Choroid plexus epithelial cell (primary cell): ENCODE data around the gene ANKS6.

Source experiments
- DNase-seq: peaks from one replicate; pipeline ENCODE4 v3.0.0-alpha.2; 2010; ENCODE audit warnings: low read depth
- H3K4me3 ChIP-seq: 2 replicates; pipeline ENCODE4 v1.5.1; 2011; ENCODE audit warnings: low read depth, mild to moderate bottlenecking, control low read depth, low read length, moderate library complexity
- TF ChIP-seq, protein P1 (sequence below): conservative IDR thresholded peaks from 2 replicates; pipeline ENCODE4 v1.5.1; 2011; ENCODE audit warnings: low read depth, mild to moderate bottlenecking, control low read depth, inconsistent platforms, low read length, moderate library complexity

The ANKS6 gene

DNA sequence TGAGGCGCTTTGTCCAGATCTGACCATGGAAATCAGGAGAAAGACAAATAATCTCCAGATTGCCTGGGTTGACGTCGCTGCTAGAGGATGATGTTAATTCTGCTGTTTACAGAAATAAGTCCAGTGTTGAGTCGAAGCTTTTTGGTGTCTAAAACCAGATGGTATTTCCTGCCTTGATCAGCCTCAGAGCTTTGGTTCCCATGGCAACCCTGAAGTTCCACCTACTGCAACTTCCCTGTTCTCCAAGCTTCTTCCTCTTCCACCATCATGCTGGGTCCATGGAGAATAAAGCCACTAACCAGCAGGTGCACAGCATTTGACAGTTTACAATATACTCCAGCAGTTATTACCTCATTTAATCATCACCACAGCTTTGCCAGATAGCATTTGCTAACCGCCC lies 69.6 kb downstream of the ANKS6 start:
- peak; percentile 62 for DNase-seq
- TF ChIP-seq, protein P1, sequence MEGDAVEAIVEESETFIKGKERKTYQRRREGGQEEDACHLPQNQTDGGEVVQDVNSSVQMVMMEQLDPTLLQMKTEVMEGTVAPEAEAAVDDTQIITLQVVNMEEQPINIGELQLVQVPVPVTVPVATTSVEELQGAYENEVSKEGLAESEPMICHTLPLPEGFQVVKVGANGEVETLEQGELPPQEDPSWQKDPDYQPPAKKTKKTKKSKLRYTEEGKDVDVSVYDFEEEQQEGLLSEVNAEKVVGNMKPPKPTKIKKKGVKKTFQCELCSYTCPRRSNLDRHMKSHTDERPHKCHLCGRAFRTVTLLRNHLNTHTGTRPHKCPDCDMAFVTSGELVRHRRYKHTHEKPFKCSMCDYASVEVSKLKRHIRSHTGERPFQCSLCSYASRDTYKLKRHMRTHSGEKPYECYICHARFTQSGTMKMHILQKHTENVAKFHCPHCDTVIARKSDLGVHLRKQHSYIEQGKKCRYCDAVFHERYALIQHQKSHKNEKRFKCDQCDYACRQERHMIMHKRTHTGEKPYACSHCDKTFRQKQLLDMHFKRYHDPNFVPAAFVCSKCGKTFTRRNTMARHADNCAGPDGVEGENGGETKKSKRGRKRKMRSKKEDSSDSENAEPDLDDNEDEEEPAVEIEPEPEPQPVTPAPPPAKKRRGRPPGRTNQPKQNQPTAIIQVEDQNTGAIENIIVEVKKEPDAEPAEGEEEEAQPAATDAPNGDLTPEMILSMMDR, result no peak
- H3K4me3 ChIP-seq, result no peak overlapping the region

DNA sequence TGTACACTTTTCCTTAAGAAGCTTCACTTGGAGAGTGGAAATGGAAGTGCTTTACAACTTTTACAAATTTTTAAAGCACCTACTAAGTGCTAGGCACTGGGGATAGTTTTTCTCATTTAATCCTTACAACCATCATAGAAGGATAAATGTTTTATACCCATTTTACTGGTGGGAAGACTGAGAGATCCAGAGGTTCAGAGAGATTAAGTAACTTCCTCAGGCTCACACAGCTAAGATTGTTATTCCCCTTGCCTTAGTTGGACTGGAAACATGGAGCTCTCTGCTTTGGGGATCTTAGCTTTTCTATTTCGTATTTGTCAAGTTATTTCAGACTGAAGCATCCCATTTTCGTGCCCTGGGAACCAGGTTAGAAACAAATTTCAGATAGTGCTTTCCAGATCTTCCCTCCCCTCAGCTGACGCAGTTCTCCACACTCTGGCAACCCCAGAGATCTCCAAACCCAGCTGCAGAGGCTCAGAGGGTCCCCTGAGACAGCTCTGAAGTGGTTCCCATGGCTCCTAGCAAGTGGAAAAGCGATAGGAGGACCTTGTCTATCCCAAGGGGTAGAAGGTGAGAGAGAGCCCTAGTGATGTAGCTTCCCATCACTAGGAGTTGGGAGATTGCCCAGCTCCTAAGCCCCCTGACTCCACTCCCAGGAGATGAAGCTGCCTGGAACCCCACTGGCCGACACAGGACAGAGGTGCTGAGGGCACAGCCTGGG lies 71.4 kb downstream of the ANKS6 start:
- no peak for DNase-seq
- TF ChIP-seq, protein P1, result no peak
- no peak overlapping the region for H3K4me3 ChIP-seq

DNA sequence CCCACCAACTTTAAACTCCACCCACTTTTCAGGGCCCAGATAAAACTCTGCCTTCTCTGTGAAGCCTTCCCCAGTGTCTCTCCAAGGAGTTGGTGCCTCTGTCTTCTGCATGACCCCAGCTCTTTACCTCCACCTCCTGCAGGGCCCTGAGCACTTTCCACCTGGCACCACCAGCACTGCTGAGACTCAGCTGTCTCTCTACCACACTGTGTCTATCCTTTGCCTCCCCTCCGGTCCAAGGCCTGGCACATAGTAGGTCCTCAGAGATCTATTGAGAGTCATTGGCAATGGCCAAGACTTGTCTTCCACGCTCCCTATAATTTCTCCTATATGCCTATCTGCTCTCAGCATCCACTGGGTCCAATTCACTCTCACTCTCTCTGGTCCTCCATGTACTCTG lies 74.7 kb downstream of the ANKS6 start:
- no peak for DNase-seq
- TF ChIP-seq, protein P1, result no peak
- no peak overlapping the region for H3K4me3 ChIP-seq

DNA sequence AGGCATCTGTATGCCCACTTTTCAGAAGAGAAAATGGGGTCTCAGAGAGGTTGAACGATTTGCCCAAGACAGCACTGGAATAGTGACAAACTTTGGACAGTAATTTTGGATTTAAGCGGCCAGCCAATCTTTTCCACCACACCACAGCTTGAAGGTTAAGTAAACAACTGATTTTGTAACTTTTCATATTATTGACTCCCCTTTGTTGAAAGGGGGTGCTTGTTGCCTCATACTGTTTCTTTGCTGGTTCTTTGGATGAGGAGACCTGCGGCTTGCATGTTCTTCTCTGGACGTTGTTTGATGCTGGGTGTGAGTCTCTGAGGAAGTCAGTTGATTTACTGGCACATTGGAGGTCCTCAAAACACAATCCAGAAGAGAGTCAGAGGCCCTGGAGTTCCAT lies 76.0 kb downstream of the ANKS6 start:
- TF ChIP-seq, protein P1, result no peak
- H3K4me3 ChIP-seq, result no peak overlapping the region
- no peak for DNase-seq

DNA sequence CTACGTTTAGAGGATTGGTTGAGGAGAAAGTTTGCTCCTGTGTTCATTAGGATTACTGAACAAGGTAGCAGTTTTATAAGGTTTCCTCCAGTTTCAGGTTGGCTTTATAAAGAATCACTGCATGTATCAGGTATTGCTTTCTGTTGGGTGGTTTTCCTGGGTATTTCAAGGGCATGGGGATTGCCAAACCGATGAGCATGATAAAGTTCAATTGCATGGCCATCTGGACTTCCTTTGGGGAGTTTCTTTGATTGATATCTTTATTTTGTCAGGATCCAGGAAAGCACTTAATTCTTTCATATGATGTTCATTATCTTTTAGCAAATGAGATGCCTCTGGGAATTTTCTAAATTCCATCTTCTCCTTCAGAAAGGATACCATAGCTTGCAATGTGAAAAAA lies 77.3 kb downstream of the ANKS6 start:
- H3K4me3 ChIP-seq, result no peak overlapping the region
- TF ChIP-seq, protein P1, result no peak
- no peak for DNase-seq

DNA sequence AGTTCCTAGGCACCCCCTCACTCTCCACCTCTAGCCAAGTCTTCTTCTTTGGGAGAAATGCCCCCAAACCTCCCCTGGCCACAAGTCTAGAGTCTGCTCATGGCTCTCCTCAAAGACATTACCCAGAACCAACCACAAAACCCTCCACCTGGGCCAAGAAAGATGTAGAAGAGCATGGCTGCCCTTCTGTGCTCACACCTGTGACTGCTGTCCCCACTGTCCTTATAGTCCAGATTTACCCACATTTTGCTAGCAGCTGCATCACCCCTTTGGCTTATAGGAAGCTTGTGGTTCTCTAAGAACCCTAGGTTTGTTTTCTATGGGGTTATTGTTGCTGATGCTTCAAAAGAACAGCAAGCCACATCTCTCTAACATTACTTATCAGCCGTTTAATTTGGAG lies 81.5 kb downstream of the ANKS6 start:
- TF ChIP-seq, protein P1, result no peak
- no peak overlapping the region for H3K4me3 ChIP-seq
- DNase-seq, result no peak

DNA sequence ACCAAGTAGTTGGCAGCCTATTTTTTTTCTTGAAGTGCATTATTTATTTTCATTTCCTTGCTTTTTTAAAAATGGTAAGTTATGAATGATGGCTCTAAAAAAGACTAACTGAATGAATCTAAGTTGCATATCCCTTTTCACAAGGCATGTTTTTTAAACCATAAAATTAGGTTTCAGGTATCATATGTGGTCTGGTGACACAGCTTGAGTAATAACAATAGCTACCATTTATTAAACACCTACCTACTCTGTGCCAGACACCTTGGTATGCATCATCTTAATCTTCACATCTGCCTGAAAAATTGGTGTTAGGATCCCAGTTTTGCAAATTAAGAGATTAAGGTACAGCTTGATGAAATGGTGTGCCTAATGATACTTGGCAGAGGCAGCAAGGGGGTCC lies 83.4 kb downstream of the ANKS6 start:
- DNase-seq, result no peak
- H3K4me3 ChIP-seq, result no peak overlapping the region
- TF ChIP-seq, protein P1, result no peak
